ENCODE measurements around the gene GALNT11.

The GALNT11 gene

DNA sequence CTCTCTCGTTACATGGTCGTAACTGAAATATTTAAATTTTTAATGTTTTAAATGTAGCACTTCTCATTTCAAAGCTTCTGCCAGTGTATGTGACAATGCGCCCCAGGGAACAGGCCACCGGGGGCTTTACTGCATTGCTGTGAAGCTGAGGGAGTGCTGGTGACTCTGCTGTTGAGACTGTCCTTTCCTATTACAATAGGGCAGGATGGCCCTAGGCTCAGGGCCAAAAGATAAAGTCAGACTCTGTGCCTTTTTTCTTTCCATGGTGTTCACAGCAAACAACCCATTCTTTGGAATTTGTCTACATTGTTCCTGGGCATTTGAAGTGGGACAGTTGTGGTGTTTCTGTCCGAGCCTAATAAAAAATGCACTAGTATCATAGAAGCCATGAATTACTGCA lies 107.3 kb downstream of the GALNT11 start:
- DNase-seq, result no peak
- in situ Hi-C loops (cut with MboI; ENCODE audit: low pct_unique_long_range_greater_than_20kb, low sequenced_read_pairs), result no loop called here

DNA sequence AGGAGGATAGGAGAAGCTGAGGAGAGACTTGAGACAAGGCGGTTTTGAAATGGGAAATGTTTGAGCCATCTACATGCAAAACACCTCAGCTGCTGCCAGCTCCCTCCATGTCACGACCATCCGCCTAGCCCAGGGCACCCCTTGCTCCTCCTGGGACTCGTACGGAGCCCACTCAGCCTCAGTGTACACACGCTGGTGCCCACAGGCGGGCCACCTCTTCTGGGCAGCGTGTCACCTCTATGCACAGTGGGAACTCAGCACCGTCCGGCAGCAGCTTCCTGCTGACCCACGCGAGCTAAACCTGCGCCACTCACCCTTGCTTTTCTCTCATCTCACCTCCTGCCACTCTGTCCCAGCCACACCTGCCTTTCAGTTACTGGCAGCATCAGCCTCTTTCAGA lies 108.3 kb downstream of the GALNT11 start:
- DNase-seq, result no peak
- in situ Hi-C loops (cut with MboI; ENCODE audit: low pct_unique_long_range_greater_than_20kb, low sequenced_read_pairs), result no loop called here

DNA sequence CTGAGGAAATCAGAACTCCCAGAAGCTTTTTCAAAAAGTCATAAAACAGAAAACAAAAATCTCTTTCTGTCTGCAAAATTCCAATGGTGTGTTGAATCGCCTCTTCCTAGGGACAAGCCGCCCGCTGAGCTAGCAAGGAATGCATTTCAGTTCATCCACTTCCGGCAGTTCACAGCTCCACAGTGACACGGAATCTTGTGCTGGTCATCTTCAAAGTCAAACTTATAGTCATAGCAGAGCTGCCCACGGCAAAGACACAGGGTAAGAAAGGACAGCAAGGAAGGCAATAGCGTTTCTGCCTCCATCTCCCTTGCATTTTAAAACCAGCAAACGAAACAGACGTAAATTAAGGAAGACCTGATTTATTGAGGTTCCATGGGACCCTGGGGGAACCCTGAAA lies 111.2 kb downstream of the GALNT11 start:
- DNase-seq, result no peak
- in situ Hi-C loops (cut with MboI; ENCODE audit: low pct_unique_long_range_greater_than_20kb, low sequenced_read_pairs), result no loop called here

DNA sequence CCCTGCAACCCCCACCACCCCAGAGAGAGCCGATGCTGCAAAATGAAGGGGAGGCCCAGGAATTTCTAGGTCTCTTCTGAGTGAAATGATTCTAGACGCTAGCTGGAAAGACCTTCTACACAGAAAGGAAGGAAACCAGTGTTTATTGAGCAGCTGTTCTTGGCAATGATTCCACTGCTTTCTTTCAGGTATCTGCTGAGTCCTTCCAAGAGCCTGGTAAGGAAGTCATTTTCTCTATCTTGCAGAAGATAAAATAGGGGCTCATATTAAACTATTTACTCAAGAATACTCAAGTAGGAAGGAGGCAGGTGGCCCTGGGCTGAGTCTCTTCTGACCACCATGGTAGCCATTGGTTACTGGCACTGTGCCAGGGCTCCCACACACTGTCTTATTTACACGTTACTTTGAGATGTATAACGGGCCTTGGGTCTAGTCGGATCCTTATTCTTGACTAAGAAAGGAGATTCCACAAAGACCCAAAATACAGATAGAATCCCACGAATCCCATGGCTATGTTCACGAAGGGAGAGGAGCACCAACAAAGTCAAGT lies 112.1 kb downstream of the GALNT11 start:
- in situ Hi-C loops (cut with MboI; ENCODE audit: low pct_unique_long_range_greater_than_20kb, low sequenced_read_pairs), result no loop called here
- DNase-seq, result no peak

DNA sequence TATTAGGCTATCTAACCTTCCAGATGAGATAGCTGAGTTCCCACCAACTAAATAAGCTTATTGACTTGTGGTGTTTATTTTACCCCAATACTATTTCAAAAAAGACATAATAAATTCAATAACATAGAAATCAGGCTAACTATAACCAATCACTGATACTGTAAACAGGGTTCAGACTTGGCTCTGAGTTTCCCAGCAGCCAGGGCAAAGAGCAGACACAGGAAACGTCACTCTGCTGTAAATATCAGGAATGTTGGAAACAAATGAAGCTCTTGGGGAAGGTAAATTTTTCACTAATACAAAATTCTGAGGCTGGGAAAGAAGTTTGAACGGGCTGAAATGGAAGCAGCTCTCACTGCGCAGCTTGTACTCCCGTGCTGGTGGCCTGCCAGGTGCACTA lies 114.6 kb downstream of the GALNT11 start:
- DNase-seq, result no peak
- in situ Hi-C loops (cut with MboI; ENCODE audit: low pct_unique_long_range_greater_than_20kb, low sequenced_read_pairs), result no loop called here

DNA sequence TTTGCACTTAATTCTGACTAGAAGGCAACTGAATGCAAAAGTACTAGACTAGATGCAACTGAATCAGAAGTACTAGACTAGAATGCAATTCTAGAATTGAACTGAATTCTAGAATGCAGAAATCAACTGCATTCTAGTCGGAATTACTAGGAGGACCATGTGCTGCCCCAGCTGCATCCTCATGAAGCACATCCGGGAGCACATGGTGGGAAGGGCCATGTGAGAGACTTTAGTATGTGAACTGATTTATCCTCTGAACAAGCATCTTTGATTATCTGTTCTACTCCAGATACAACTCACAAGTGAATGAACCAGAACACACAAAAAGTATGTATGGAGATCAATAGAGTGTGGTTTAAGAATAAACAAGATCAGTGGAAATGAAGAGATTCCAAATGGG lies 115.1 kb downstream of the GALNT11 start:
- in situ Hi-C loops (cut with MboI; ENCODE audit: low pct_unique_long_range_greater_than_20kb, low sequenced_read_pairs), result no loop called here

DNA sequence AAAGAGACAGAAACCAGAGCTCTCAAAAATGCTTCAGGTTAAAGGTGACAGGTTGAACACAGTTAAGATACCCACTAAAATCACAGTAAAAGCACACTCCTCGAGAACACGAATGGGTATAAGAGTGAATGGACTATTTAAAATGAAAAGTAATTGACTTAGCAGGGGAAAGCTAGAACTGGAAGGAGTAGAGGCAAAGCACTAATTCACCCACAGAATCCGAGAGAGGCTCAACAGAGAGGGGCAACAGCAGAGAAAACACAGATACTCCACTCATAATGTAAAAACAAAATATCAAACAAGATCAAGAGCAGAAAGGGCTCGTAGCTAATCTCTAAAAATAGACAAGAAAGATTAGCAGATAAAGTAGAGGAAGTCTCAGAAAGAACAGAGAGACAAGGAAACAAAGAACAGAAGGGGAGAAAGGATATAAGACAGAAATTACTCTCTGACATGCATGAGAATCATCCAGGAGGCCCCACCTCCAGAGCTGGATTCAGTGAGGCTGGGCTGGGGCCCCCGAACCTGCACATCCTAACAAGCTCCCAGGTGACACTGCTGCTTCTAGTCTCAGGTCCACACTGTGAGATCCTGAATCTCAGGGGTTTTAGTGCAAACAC lies 117.6 kb downstream of the GALNT11 start:
- in situ Hi-C loops (cut with MboI; ENCODE audit: low pct_unique_long_range_greater_than_20kb, low sequenced_read_pairs), result no loop called here
- DNase-seq, result no peak

More for the DNA sequence above, 115.1 kb downstream of the GALNT11 start:
- no peak for DNase-seq

DNA sequence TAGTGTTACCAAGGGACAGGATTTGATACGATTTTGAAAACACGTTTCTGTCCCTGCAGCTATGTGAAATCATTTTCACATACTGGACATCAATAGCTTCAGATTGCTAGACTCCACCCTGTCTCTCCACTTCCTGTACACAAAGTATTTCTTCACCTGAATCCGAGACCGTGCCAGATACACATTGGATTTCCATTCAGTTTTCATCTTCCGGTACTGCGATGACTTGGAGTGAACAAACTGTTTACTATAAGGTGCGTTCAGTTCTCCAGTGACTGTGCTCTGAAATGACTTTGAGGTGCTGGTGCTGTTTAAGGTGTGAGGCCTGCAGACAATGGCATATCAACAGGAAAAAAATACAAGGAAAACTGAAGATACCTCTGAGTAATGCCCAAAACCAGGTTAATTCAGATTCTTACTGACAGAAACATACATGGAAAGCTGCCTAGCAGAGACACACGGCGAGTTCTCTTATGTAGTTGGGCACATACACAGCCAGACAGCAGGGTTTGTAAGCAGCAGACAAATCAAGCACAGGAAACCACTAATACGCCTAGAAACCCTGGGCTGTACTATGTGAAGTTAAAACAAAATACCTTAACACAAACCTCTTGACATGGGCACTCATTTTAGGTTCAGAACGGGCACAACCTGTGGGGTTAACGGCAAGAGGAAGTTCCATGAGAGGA lies 119.2 kb downstream of the GALNT11 start:
- no peak for DNase-seq
- in situ Hi-C loops (cut with MboI; ENCODE audit: low pct_unique_long_range_greater_than_20kb, low sequenced_read_pairs), result no loop called here

DNA sequence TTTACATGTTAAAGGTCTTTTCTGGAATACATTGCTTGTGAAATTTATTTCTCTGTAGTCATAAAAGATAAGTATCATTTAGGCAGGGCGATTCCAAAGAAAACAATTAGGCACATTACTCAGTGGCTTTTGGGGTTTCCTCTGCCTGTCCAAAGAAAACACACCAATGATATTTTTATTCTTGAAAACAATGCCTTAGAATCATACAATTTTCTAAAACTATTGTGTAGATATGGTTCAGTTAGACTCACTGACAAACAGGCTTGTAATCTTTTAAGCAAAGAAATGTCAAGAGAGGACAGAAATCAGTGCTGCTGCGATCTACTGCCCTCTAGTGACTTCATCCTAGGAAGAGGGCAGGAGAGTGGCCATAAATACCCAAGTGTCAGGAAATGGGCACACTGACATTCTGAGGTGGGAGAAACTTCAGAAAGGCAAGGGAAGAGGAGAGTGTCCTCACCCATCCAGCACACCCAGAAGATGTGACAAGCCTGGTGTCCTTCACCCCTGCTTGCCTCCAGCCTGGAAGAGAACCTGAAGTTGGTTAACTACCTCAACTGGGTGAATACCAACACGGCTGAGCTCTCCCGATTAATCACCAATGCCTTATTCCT lies 120.5 kb downstream of the GALNT11 start:
- in situ Hi-C loops (cut with MboI; ENCODE audit: low pct_unique_long_range_greater_than_20kb, low sequenced_read_pairs), result no loop called here
- DNase-seq, result peak; percentile 51

DNA sequence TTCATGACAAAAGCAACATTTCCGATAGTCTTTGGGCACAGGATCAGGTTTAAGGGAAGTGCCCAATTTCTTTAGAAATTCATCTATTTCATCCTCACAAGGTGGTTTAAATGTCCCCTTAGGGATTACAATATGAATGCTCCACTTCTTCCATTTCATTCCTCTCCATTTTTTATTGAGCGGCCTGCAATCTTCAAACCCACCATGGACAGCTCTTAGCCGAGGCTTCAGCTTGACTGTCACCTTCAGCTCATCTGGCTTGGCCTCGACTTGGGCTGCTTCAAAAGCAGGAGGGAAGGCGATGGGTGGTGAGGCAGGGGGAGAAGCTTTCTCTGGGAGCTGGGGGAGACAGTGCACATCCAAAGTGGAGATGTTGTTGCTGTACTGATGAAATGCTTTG lies 123.2 kb downstream of the GALNT11 start:
- in situ Hi-C loops (cut with MboI; ENCODE audit: low pct_unique_long_range_greater_than_20kb, low sequenced_read_pairs), result no loop called here
- DNase-seq, result no peak

DNA sequence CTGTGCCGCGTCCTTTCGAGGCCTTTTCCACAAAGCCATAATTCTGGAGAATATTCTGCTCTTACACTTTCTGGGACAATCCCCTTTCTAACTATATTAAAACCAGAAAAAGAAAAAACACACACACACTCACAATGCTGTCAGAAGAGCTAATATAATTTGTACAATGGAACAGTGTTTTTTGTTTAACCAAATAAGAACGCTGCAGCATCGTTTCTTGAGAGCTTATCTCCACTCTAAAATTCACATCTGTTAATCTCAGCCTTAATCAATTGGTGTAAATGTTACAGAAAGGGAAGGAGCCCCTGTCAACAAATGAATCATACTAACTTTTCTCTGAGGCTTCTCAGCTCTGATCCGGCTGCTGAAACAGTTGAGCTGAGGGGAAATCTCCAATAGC lies 123.9 kb downstream of the GALNT11 start:
- in situ Hi-C loops (cut with MboI; ENCODE audit: low pct_unique_long_range_greater_than_20kb, low sequenced_read_pairs), result no loop called here

DNA sequence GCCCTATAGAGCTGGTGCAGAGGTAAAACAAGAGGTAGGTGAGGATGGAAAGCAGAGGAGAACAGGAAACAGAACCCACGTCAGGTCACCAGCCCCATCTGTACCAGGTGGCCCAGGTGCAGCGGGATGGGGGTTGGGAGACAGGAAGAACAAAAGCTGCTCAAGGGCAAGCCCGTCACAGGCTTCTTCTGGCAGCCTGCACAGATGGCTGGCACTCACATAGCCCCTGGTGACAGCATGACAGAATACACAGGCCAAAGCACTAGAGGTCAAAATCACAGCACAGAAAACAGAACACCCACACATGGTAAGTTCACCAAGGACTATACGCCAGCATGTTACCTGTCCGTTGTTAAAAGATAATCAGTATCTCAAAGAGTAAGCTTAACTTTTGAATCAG lies 126.8 kb downstream of the GALNT11 start:
- in situ Hi-C loops (cut with MboI; ENCODE audit: low pct_unique_long_range_greater_than_20kb, low sequenced_read_pairs), result no loop called here
- DNase-seq, result no peak

More for the DNA sequence above, 123.9 kb downstream of the GALNT11 start:
- DNase-seq, result no peak

DNA sequence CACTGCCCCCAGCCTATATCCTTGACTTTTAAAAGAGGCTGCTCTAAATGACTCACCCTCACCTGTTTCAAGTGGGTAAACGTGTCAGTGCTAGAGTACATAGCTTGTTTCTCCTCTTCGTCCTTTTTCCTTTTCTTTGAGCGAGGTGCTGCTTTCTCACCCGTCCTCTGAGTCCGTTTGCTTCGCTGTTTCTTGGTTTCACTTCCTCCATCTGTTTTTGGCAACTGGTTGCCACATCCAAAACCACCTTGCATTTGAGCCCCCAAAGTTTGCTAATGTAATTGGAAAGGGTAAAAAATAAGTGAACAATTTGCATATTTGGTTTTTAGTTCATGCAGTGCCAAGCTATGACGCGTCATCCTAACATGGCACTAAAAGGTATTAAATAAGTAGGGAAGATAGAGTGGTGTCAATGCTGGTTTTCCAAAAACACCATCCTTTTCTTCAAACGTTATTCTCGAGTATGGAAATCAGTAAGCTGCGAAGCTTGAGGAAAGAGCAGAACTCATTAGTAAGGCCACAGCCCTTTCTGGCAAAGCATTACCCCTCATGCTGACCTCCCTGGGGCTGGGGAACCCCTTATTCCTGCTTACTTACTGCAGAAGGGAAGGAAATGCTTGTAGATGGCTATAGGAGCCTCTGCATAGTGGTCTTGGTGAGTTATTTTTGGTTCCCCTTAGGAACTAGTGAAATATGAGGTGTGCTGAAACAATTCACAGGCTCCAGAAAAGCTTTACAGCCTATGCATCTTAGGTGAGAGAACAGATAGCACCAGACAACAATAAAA lies 133.5 kb downstream of the GALNT11 start:
- in situ Hi-C loops (cut with MboI; ENCODE audit: low pct_unique_long_range_greater_than_20kb, low sequenced_read_pairs), result no loop called here
- peak; percentile 37 for DNase-seq

DNA sequence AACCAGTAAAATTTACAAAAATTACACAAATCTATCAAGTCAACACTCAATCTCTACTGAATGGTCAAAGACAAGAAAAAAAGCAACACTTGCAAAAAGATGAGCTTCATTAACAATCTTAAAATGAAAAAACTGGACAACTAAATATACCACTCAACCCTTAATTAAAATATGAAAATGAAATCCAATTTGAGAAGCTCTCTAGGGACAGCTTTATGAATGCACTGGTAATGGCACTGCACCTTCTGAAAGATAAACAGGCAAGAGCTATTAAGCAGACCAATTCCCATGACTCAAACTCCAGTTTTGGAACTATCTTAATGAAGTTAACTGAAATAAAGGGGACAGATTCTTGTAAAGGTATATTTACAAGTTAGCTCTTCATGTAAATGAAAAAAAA lies 135.7 kb downstream of the GALNT11 start:
- in situ Hi-C loops (cut with MboI; ENCODE audit: low pct_unique_long_range_greater_than_20kb, low sequenced_read_pairs), result no loop called here

DNA sequence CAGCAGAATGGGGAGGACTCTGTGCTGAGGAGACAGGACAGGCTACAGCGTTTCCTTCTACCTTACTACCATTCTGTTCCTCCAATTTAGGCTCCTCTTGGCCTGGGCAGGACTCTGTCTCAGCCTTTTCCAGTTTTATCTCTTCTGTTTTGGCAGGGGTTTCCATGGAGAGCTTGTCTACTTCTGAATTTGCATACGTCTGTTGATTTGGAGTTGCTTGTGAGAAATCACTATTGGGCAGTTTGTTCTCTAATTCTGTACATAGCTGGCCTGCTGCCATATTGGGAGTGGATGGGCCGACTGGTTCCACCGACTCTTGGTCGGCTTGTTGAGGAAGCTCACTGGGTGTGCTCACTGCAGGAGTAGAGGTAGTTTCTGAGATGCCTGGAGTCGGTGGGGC lies 136.8 kb downstream of the GALNT11 start:
- no peak for DNase-seq
- in situ Hi-C loops (cut with MboI; ENCODE audit: low pct_unique_long_range_greater_than_20kb, low sequenced_read_pairs), result no loop called here

More for the DNA sequence above, 135.7 kb downstream of the GALNT11 start:
- no peak for DNase-seq
